ENCODE data around the gene CAPN5. TPM values are rescaled to one million over a fixed set of nuclear protein-coding genes. Genes with fewer than 3 reads are reported as not detected.

Gene CAPN5
- total RNA-seq, 3 donors from 2014 or later: 2.8 to 6.1 (median 3.6) TPM

GRCh38 chr11:77155082-77155475, 88.3 kb downstream of the CAPN5 start:
- Histone ChIP-seq H3K4me3 (no peak overlapping the region), H3K4me1 (no peaks in the 10 kb centered on the region), H3K27ac (no peak overlapping the region), H3K27me3 (no peaks in the 10 kb centered on the region), H3K9me3 (no peaks in the 10 kb centered on the region), H3K36me3 (no peaks in the 10 kb centered on the region)
- DNase-seq (ENCODE audit: low spot score in 2 of 2): no peak
- TF ChIP-seq POLR2AphosphoS5 (IDR thresholded peaks at IDR 0.05) (no peak), POLR2A (IDR thresholded peaks at IDR 0.05) (no peak), CTCF (IDR thresholded peaks at IDR 0.05) (no peak)
- intact Hi-C loops (cut with DNase I; ENCODE audit: low total_unique reads): no loop called here

DNA sequence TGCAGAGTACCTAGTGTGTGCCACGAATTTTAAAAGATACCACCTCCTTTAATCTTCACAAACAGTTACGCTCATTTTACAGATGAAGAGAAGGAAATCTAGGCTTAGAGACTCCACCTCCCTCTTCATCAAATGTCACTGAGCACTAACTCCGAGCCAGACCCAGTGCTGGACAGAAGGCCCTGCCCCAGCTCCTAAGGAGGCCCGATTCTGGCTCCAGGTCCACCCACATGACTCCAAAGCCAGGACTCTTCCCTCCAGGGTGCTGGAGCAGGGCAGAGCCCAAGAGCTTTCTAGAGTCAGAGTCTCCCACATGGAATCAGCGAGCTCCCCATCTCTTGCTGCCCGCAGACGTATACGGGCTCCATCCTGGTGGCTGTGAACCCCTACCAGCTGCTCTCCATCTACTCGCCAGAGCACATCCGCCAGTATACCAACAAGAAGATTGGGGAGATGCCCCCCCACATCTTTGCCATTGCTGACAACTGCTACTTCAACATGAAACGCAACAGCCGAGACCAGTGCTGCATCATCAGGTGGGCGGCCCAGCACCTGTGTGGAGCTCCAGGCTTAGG, 88.9 kb downstream of the CAPN5 start:
- Histone ChIP-seq H3K4me3 (no peak overlapping the region), H3K9me3 (no peaks in the 10 kb centered on the region), H3K27me3 (no peaks in the 10 kb centered on the region), H3K36me3 (no peaks in the 10 kb centered on the region), H3K27ac (no peak overlapping the region), H3K4me1 (no peaks in the 10 kb centered on the region)
- TF ChIP-seq POLR2AphosphoS5 (IDR thresholded peaks at IDR 0.05) (no peak), CTCF (IDR thresholded peaks at IDR 0.05) (no peak), POLR2A (IDR thresholded peaks at IDR 0.05) (no peak)
- intact Hi-C loops (cut with DNase I; ENCODE audit: low total_unique reads): no loop called here
- DNase-seq (ENCODE audit: low spot score in 2 of 2): no peak

DNA sequence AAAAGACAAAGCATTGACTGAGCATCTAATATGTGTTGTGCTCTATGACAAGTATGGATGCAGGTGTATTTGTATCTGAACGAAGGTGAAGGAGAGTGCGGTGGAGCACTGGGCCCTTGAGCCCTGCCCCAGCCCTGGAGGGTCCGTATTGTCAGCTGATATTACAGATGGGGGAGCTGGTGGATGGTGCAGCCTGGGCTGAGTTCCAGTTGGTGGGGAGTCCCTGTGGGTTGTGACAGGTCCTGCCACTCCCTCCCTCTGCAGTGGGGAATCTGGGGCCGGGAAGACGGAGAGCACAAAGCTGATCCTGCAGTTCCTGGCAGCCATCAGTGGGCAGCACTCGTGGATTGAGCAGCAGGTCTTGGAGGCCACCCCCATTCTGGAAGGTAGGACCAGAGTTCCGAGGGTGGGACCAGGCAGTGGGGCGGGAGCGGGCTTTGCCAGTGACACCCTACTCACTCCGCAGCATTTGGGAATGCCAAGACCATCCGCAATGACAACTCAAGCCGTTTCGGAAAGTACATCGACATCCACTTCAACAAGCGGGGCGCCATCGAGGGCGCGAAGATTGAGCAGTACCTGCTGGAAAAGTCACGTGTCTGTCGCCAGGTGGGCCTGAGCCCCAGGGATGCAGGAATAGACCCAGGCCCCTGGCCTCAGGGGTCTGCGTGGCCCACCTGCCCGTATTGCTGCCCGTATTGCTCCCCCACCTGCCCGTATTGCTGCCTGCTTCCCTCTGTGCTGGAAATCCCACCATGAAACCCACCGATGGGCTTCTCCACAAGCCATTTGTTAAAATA, 89.8 kb downstream of the CAPN5 start:
- no peaks in the 10 kb centered on the region for H3K36me3 ChIP-seq
- no peaks in the 10 kb centered on the region for H3K9me3 ChIP-seq
- no peaks in the 10 kb centered on the region for H3K4me1 ChIP-seq
- intact Hi-C loops (cut with DNase I; ENCODE audit: low total_unique reads): no loop called here
- no peaks in the 10 kb centered on the region for H3K27me3 ChIP-seq
- DNase-seq (ENCODE audit: low spot score in 2 of 2): no peak
- H3K4me3 ChIP-seq: no peak overlapping the region
- H3K27ac ChIP-seq: no peak overlapping the region
- TF ChIP-seq CTCF (IDR thresholded peaks at IDR 0.05) (no peak), POLR2A (IDR thresholded peaks at IDR 0.05) (no peak), POLR2AphosphoS5 (IDR thresholded peaks at IDR 0.05) (no peak)

GRCh38 chr11:77158041-77158695, 91.4 kb downstream of the CAPN5 start:
- DNase-seq (ENCODE audit: low spot score in 2 of 2): no peak
- H3K4me1 ChIP-seq: no peaks in the 10 kb centered on the region

More at GRCh38 chr11:77158041-77158695, 91.4 kb downstream of the CAPN5 start:
- Histone ChIP-seq H3K27me3 (no peaks in the 10 kb centered on the region), H3K27ac (no peak overlapping the region), H3K36me3 (no peaks in the 10 kb centered on the region), H3K9me3 (no peaks in the 10 kb centered on the region), H3K4me3 (no peak overlapping the region)
- intact Hi-C loops (cut with DNase I; ENCODE audit: low total_unique reads): no loop called here
- TF ChIP-seq CTCF (IDR thresholded peaks at IDR 0.05): no peak
- no peak for TF ChIP-seq POLR2AphosphoS5 (IDR thresholded peaks at IDR 0.05)
- no peak for TF ChIP-seq POLR2A (IDR thresholded peaks at IDR 0.05)
